ENCODE data around the gene C16orf82. TPM values are rescaled to one million over a fixed set of nuclear protein-coding genes. Genes with fewer than 3 reads are reported as not detected.
A peak's percentile ranks its signal among the peaks of the same experiment; 100 is the strongest.

The C16orf82 gene
- total RNA-seq, 1 donor: not detected

DNA sequence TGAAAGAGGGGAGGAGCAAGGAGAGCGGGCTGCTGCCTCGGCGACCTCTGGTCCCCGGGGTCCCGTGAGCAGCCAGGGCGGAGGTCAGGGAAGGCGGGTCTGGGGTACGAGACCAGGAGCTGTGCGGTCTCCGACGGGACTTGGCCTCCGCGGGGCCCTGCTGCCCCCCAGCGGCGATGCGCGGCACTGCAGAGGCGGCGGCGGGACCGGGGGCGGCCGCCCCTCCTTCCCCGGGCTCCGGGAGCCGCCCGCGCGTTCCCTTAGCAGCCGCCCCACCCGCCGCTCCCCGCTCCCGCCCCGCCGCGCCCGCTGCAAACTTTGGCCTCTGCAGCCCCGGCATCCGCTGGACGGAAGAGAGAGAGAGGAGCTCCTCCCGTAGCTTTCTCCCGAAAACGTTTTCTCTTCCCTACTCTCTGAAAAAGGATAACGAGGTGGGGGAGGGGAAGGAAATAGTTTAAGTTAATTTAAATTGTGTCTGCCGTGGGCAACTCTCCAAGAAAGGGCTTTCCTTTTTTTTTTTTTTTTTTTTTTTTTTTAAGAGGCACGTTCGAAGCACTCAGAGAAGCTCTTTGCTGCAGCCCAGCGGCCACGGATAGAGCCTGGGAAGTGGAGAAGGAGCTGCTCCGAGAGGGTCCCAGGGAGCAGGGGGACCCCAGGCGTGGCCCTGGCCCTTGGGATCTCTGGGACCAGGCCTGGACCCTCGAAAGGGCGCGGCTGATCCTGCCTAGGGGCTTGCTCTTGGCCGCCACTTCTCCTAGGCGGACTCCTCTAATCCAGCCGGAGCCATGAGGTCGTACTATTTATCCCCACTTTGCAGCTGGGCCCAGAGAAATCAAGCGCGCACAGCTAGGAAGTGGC, 43.2 kb downstream of the C16orf82 start:
- peak overlapping the region; percentile 60 for H3K4me3 ChIP-seq (ENCODE audit: low read depth, low read length)
- DNase-seq (ENCODE audit: low read depth): peak; percentile 67
- TF ChIP-seq, protein P1, sequence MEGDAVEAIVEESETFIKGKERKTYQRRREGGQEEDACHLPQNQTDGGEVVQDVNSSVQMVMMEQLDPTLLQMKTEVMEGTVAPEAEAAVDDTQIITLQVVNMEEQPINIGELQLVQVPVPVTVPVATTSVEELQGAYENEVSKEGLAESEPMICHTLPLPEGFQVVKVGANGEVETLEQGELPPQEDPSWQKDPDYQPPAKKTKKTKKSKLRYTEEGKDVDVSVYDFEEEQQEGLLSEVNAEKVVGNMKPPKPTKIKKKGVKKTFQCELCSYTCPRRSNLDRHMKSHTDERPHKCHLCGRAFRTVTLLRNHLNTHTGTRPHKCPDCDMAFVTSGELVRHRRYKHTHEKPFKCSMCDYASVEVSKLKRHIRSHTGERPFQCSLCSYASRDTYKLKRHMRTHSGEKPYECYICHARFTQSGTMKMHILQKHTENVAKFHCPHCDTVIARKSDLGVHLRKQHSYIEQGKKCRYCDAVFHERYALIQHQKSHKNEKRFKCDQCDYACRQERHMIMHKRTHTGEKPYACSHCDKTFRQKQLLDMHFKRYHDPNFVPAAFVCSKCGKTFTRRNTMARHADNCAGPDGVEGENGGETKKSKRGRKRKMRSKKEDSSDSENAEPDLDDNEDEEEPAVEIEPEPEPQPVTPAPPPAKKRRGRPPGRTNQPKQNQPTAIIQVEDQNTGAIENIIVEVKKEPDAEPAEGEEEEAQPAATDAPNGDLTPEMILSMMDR (IDR thresholded peaks at IDR 0.05; ENCODE audit: insufficient read depth, low read depth, low read length): peak; percentile 76

DNA sequence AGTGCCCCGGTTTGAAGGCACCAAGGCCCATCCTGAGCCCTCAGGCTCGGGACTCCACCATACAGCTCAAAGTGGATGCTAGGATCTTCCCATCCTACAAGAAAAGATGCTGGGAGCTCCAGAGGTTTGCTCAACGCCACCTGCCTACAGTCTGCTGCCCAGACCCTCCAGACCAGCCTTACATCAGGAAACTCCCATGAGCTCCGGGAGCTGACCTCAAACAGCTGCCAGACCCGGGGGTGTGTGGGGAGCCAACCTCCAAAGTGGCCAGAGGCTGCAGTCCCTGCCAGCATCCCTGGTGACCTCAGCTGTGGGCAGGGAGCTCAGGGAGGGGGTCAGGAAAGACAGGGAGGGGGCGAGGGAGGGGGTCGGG, 43.8 kb downstream of the C16orf82 start:
- TF ChIP-seq, protein P1 (IDR thresholded peaks at IDR 0.05; ENCODE audit: insufficient read depth, low read depth, low read length): no peak
- no peak for DNase-seq (ENCODE audit: low read depth)
- no peak overlapping the region for H3K4me3 ChIP-seq (ENCODE audit: low read depth, low read length)

DNA sequence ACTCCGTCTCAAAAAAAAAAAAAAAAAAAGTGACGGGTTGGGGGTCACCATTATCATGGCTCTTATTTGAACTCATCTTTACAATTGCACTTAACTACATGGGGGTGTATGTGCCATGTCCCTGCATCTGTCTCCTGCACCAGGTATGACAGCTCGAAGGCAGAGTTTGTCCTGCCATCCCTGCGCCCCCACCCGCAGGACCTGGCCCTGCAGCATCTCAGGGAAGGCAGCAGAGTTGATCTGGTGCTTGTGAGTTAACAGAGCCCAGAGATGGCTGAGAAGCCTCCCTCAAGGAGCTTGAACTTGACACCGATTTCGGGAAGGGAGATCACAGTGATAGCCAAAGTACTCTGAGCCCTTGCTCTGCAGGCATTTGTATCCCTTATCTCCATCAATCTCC, 44.8 kb downstream of the C16orf82 start:
- TF ChIP-seq, protein P1 (IDR thresholded peaks at IDR 0.05; ENCODE audit: insufficient read depth, low read depth, low read length): no peak
- H3K4me3 ChIP-seq (ENCODE audit: low read depth, low read length): no peak overlapping the region
- no peak for DNase-seq (ENCODE audit: low read depth)

DNA sequence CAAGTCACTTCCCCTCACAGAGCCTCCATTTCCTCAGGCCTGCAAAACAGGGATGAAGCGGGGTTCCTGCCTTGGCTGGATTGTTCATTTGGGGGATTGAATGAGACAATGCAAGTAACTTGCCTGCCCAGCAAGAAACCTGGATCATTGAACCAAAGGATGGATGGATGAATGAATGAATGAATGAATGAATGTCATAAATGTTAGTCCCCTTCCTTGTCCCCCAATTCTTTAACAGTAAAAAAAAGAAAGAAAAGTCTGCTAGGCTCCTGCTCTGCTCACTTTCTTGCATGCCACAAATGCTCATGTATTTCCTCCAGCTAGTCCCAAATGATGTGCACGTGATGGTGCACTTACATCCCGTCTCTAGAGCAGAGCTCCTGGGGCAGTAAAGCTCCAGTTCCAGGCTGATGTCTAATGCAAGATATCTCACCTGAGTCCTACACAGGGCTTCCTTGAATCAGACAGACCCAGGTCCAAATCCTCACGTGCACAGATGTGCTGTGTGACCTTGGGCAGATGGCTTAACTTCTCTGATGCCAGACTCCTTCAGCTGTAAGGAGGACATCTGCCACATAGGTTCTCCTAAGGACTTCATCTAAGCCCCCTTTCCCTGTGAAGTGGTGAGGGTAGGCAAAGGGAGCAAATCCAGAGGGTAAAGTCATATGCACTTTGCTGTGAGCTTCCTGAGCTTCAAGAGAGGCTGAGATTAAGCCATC, 45.5 kb downstream of the C16orf82 start:
- TF ChIP-seq, protein P1 (IDR thresholded peaks at IDR 0.05; ENCODE audit: insufficient read depth, low read depth, low read length): no peak
- H3K4me3 ChIP-seq (ENCODE audit: low read depth, low read length): no peak overlapping the region
- no peak for DNase-seq (ENCODE audit: low read depth)

DNA sequence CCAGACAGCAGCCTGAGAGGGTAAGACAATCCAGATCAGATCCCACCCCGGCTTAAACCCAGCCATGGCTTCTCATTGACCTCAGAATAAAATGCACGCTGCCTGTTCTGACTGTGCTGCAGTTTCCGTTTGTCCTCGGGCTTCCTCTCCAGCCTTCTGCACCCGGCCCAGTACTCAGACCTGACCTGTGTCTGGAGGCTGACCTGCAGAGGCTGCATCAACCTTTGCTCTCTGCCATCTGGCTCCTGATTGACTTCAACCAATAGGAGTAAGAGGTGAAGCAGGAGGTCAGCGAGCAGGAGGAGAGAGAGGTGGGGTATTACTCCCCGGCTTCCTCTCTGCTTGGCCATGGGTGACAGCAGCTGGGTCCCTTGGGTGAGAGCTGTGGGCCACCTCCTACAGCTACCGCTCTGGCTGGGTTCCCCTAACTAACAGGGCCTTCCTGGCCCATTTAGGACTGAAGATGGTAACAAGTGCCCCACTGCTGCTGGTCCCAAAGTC, 46.7 kb downstream of the C16orf82 start:
- no peak overlapping the region for H3K4me3 ChIP-seq (ENCODE audit: low read depth, low read length)
- TF ChIP-seq, protein P1 (IDR thresholded peaks at IDR 0.05; ENCODE audit: insufficient read depth, low read depth, low read length): no peak
- DNase-seq (ENCODE audit: low read depth): no peak

DNA sequence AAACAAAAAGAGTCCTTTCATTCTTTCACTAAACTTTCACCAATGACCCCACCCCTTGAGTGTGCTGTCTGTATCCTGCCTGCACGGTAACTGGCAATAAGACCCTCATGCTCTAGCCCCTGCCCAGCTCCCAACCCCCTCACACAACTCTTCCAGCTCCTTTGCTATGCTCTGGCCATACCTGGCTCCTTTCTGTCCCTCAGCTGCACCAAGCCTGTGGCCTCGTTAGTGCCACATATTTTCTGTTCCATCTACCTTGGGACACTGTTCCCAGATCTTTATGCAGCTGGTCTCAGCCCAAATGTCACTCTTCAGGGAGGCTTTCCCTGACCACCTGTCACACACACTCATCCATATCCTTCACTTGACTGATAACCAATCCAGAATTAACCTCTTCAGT, 47.3 kb downstream of the C16orf82 start:
- no peak for DNase-seq (ENCODE audit: low read depth)
- TF ChIP-seq, protein P1 (IDR thresholded peaks at IDR 0.05; ENCODE audit: insufficient read depth, low read depth, low read length): no peak
- H3K4me3 ChIP-seq (ENCODE audit: low read depth, low read length): no peak overlapping the region

All from fibroblast of villous mesenchyme (primary cell).